Embryonic facial prominence (tissue), 1 donor: Measurements from ENCODE around the gene ZYG11B.
"Not testable (repeated sequence)": the region's sequence is repeated elsewhere in the genome, so short reads cannot be mapped to it uniquely, and the experiment has no call there.

Experiments used
- DNase-seq: peaks from one replicate; pipeline ENCODE4 v3.0.0-alpha.2; 2016; ENCODE audit errors: extremely low spot score

ZYG11B gene

DNA sequence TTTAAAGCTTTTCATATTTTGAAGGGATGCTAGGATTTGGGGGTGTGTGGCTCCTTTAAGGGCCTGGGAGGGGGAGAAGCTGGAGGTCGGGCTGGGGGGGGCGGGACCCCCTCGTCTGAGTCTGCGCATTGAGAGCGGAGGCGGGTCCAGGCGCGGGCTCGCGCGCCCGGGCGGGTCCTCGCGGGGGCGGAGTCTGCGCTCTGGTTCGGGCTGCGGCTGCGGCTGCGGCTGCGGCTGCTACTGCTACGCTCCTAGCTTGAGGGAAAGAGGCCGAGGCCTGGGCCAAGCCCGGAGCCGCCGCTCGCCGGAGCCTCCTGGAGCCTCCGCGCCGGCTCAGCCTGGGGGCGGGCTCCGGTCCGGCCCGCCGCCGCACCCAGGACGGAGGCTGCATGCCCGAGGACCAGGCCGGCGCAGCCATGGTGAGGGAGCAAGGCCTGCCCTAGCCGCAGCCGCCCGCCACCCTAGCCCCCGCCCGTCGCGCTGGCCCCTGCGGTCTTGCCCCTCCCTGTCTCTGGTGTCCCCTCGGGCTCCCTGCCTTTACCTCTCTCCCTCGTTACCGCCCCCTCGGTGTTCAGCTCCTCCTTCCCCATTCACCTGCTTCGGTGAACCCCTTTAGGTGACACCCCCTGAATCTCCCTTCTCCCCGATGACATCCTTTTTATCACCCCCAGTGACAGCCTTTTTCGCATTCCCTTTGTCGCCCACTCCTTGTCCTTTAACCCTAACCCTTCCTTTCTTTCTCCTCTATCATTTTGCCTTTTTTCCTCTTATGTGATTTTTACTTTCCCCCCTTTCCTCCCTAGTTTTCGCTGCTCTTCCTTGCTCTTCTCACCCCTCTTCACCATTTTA lies at the start of gene ZYG11B:
ZYG11B (plus strand) TSS at position 189 of the 849 bp plus-strand sequence; CDS start at position 390, 201 bp downstream.
- peak; percentile 84 for DNase-seq

DNA sequence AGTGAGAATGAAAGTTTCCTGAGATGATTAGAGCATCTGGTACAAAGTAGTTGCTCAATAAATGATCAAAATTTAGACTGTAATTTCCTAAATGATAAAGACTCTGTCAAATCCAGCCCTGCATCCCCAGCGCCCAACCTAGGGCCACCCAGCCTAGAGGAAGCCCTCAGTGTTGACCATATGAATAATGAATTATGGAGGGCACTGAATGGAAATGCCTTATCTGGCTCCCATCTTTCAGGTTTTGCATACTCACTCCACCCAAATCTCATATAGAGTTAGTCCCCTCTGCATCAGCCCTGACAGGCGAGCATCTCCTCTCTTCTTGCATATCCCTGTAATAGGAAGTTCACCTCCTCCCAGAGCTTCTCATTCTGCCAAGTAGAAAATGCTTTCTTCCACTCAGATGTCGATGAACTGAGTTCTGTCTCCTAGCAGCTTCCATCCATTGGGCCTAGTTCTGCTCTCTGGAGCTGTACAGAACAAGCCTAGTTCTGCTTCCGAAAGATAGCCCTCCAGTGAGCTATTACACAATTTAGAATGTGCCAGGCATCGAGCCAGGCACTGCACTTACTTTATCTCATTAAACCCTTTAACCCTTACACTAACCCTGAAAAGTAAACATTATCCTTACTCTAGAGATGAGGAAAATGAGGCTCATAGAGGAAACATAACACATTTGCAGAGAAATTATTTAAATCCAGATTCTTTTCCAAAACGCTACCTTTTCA lies 49.0 kb upstream of the ZYG11B start:
- DNase-seq: no peak

DNA sequence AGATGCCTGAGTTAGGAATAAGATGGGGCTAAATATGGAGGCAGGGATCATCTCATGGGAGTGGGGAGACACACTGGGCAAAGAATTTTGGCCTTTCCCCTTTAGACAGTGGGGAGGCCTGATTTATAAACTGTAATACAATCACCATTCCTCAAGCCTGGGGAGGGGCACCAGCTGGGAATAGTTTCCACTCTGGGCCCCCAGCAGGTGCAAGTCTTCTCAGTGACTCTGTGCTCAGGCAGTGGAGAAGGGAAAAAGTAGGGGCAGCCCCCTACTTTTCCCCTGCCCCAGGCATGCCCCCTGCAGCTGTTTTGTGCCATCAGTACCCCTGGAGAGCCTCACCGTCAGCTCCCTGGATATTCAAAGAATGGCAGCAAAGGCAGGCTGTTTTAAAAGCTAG lies 47.2 kb upstream of the ZYG11B start:
- no peak for DNase-seq

DNA sequence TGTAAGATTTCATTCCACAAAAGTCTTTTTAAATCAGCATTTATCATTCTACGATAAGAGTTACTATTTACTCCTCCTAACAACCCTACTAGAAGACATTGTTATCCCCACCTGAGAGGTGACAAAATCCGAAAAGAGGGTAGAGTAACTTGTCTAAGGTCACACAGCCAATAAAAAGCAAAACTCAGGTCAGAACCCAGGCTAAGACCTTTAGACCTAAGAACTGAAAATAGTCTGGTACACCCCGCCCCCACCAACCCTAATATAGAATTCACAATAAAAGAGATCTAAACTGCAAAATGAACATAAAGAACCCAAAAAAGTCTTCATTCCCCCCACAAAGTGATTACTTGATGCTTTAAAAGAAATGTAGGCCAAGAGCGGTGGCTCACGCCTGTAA lies 46.8 kb upstream of the ZYG11B start:
- DNase-seq: no peak

DNA sequence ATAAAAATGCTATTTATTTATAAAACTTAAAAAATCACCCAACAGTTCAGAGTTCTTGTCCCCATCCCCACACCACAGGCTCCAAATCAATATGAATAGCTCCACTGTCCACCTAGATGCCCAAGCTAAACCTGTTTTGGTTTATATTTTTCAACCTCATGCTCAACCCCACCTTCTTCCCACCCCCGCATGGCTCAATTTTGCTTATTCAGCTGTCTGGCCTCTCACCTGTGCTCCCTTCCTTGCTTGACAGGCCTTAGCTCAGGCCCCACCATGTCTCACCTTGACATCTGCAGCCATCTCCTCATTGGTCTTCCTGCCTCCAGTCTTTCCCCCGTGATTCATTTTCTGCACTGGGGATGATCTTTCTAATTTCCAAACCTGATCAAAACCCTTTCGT lies 45.9 kb upstream of the ZYG11B start:
- no peak for DNase-seq

DNA sequence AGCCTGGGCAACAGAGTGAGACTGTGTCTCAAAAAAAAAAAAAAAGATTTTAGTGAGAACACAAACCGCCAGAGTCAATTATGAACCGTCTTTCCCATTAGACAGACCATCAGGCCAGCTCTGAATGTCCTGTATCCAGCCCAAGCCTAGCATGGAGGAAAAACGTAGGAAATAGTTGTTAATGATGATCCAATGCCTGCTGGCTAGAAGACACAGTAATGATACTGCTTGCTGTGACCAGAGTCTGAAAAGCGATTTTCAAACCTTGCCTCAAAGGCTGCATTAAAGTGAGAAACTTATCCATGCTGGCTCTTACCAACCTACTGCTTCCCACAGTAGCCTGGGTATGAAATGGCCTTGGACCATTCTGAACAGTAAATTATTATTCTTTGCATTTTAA lies 45.1 kb upstream of the ZYG11B start:
- no peak for DNase-seq

DNA sequence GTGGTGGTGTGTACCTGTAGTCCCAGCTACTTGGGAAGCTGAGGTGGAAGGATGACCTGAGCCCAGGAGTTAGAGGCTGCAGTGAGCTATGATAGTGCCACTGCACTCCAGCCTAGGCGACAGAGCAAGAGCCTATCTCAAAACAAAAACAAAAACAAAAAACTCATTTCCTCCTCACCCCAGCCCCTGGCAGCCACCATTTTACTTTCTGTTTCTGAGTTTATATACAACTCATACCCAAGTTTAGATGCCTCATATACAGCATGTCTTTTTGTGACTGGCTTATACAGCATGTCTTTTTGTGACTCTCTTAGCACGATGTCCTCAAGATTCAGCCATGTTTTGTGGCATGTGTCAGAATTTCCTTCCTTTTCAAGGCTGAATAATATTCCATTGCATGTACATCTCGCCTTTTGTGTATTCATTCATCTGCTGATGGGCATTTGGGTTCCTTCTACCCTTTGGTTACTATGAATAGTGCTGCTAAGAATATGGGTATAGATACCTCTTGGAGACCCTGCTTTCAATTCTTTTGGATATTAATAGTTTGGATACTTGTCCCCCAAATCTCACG lies 42.8 kb upstream of the ZYG11B start:
- DNase-seq: no peak

DNA sequence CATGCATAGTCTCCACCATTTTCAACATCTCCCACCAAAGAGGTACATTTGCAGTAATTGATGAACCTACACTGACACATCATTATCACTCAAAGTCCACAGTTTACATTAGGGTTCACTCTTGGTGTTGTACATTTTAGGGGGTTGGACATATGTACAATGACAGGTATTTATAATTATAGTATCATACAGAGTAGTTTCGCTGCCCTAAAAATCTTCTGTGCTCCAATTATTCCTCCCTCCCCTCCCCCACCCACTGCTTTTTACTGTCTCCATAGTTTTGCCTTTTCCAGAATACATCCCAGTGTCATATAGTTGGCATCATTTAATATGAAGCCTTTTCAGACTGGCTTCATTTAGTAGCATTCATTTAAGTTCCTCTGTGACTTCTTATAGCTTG lies 41.7 kb upstream of the ZYG11B start:
- DNase-seq: no peak

DNA sequence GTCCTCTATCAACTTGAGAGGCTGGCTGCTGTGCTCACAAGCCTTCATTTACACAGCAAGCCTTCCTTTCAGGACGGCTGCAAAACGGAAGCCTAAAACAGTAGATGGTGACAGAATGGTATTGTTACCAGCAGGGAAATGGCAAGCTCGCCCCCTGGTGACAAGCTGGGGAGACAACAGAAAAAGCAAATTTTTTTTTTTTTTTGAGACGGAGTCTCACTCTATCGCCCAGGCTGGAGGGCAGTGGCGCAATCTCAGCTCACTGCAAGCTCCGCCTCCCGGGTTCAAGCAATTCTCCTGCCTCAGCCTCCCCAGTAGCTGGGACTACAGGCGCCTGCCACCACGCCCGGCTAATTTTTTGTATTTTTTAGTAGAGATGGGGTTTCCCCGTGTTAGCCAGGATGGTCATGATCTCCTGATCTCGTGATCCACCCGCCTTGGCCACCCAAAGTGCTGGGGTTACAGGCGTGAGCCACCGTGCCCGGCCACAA lies 39.9 kb upstream of the ZYG11B start:
- DNase-seq: peak; percentile 49

DNA sequence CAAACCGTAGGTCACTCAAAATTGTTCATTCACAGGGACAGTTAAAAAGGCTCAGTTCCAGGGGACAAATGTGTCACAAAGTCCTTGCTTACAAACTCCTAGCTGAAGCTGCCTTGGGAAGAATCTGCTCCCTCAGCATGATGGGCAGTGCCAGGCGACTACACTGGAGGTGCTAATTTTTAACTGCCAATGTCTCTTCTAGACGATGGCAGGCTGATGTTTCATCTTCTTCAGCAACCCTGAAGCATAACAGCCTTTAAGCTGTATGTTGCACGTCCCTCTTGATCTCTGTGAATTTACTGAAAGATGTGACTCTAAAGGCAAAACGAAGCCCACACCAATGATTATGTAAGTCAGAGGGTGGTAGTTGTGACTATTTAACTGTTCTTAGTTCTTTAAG lies 39.4 kb upstream of the ZYG11B start:
- no peak for DNase-seq

DNA sequence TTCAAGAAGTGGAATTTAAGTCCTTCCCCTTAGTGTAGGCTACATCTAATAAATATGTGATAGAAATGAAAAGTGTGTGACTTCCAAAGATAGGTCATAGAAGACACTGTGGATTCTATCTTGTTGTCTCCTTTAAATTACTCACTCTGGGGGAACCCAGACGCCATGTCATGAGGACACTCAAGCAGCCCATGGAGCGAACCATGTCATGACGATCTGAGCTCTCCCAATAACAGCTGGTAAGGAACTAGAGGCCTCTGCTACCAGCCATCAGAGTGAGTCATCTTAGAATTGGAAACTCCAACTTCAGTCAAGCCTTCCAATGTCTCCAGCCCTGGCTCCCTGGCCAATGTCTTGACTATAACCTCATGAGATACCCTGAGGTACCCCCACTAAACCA lies 34.4 kb upstream of the ZYG11B start:
- DNase-seq: no peak

DNA sequence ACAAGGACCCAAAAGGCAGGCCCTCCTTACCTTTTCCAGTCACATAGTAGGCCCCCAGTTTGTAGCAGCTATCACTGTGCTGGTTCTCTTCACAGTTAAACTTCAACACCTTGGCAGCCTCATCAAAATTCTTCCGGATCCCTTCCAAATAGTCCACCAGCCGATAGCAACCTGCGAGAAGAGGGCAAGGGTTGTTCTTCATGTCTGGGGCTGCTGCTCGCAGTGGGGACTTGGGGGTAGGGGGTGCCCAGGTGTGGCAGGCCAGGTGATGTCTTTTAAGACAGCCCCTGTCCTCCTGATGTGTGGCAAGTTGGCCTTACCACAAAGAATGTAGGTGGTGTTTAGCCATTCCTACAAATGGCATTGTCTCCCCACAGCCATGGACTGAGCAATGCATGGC lies 33.6 kb upstream of the ZYG11B start:
- DNase-seq: no peak

DNA sequence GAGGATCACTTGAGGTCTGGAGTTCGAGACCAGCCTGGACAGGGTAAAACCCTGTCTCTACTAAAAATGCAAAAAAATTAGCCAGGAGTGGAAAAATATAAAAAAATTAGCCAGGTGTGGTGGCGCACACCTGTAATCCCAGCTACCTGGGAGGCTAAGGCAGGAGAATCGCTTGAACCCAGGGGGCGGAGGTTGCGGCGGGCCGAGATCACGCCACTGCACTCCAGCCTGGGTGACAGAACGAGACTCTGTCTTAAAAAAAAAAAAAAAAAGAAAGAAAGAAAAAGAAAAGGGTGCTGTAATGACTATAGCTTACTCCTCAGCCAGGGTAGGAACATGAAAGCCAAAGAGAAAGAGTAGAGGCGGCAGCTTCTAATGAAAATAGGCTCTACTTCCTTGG lies 32.9 kb upstream of the ZYG11B start:
- not testable (repeated sequence) for DNase-seq

DNA sequence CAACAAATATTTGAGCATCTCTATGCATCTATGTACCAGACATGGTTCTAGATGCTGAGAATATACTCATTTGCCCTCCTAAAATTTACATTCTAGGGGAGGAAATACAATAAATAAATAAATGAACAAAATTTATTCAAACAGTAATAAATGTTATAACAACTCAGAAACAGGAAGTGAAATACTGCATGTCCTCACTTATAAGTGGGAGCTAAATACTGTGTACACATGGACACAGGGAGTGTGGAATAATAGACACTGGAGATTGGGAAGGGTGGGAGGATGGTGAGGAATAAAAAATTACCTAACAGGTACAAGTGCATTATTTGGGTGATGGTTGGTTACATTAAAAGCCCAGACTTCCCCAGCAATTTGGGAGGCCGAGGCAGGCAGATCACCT lies 32.4 kb upstream of the ZYG11B start:
- no peak for DNase-seq

DNA sequence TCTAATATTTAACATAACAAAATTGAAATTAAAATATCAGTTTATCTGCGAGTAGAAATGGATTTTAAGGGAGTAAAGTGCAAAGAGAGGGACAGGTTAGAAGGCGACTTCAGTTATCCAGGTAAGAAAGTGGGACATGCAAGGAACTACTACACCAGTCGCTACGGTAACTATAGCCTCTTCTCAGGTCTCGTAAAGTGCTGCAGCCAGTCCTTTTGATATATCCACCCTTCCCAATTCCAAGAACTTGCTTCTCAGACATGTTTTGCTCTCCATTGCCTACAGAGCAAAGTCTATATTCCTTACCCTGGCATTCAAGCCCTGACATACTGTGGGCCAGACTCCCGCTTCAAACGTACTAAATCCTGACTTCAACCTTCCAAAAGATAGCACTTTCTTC lies 30.6 kb upstream of the ZYG11B start:
- no peak for DNase-seq

DNA sequence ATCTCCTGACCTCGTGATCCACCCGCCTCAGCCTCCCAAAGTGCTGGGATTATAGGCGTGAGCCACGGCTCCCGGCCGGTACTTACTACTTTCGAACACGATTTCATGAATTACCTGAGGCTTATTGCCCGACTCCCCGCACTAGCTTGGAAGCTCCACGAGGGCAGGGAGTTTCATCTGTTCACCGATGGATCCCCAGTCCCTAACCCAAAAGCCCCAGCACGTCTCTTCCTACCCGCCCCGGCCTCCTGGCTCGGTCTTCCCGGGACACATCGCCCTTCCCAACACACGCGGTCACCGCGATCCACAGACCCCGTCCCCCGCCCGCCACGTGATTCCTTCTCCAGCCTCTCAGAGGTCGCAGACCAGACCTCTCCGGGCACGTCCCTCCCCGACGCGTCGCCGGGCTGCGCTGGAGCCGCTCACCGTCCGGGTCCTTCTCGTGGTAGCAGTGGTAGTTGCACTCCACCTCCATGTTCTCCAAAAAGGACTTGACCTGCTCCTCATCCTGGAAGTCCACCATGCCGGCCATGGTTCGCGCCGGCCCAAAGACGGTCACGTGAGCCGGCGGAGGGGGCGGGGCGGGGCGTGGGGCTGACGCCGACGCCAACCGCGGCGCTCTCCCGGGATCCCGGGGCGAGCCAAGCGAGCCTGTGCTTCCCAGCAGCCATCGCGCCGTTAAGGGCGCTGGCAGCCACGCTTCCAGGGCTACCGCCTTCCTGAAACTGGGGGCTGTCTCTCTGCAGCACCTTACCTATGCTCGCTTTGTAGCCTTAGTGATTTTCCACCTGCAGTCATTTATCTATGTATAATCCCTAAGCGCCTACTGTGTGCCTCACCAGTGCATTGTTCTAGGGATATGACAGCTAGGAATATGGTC lies 28.2 kb upstream of the ZYG11B start, which contains the start of gene COA7:
COA7 (minus strand) TSS at position 553 of the 880 bp plus-strand sequence; CDS start at position 532, 21 bp downstream.
- peak; percentile 61 for DNase-seq

DNA sequence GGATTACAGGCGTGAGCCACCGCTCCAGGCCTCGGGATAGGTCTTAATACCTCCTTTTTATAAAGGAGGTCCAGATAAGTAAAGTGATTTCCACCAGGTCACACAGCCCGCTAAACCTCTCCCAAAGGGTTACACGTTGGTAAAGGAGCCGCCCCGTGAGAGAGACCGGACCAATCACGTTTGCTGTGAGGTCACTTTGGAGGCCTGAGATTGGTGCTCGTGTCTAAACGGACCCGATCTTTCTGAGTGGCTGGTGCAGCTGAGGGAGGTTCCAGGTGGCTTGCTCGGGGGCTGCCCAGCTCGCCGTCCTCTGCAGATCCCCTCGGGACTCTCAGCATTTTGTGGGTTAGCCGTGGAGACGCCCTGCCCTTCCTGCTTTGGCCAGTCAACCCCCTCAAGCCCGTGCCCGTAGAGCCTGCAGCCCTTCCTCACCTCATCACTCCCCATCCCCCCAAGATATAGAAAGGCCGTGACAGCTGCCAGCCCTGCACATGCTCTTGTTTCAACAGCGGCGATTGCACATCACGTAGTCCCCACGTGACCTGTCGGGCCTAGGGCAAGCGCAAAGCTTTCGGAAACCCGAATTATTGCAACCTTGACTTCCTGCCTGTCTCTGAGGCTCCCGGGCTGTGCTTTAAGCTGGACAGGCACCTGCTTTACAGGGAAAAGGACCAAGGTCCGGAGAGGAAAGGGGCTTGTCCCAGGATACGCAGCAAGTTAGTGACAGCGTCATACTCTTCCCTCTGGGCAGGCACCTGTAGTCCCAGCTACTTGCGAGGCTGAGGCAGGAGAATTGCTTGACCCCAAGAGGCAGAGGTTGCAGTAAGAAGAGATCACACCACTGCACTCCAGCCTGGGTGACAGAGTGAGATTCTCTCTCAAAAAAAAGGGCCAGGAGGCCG lies 23.1 kb upstream of the ZYG11B start:
- peak; percentile 81 for DNase-seq

DNA sequence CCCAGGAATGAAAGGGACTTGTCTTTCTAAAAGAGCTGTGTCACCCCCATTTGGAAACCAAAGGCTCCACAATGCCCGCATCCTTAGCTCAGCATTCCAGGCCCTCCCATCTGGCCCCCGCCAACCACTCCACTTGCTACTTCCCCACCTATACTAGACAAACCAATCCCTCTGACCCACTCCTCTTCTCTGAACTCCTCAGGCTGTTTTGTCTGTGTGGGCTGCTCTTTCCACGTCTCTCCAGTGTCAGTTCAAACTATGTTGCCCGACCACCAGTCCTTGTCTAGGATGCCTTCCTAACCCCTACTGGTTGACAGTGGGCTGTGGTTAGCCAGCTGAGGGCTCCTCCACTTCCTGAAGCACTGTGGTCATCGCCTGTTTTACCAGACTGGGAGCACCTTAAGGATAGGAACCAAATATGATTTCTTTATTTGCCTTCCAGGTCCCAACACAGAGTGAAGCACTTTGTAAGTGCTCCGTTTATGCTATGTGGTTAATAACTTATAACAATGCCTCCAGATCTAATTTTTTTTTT lies 20.1 kb upstream of the ZYG11B start:
- no peak for DNase-seq

DNA sequence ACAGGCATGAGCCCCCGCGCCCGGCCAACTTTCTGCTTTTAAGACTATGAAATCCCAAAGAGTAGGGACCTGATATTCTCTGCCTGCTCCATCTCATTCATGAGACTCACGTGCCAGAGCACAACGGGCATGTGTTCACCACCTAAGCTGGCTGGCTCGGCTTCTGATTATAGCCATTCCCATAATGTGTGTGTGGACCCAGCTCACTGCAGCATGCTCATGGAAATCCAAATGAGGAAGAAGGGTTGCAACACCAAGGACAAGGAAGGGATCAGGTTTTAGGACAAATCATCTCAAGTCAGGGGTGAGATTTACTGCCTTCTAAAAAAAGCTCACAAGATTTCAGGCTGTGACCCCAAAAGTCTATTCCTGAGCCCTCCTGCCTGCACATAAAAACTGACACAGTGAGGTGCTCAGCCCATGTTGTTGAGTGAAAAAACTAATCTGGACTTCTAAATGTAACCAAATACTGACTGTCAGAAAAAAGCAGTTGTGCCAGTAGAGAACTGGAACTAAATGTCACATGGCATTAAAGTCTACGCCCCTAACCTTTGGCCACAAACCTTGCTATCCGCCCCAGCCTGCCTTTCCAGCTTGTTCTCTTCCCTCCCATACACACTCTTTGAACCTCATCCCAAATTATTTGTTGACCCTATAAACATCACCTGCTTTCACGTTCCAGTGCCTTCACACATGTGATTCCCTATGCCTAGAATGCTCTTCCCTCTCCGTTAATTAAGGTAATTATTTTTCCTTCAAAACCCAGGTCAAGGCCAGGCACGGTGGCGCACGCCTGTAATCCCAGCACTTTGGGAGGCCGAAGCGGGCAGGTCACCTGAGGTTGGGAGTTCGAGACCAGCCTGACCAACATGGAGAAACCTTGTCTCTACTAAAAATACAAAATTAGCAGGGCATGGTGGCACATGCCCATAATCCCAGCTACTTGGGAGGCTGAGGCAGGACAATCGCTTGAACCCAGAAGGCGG lies 19.0 kb upstream of the ZYG11B start:
- DNase-seq: no peak
